H1 (cell line): ENCODE results near the gene CPEB3.

Experiments
- ASH2L ChIP-seq: fragments of 200-600, 300-600 bp; sonication (generic); IDR thresholded peaks from one replicate; pipeline ENCODE4 v1.7.1; 2017; ENCODE audit warnings: low read length
- EP300 ChIP-seq, 2 experiments: IDR thresholded peaks; 1 replicate in 1 of 2; 2 replicates in 1 of 2; pipeline ENCODE4 v1.6.1; 2011 to 2012; ENCODE audit warnings: low read depth in 2 of 2, low read length in 2 of 2, mild to moderate bottlenecking in 2 of 2, borderline replicate concordance in 1 of 2, inconsistent platforms in 1 of 2, moderate library complexity in 1 of 2
- EZH2 ChIP-seq: fragments of 200-600 bp; sonication (generic); IDR thresholded peaks from 2 replicates; pipeline ENCODE4 v1.7.1; 2012; ENCODE audit warnings: low read depth, mild to moderate bottlenecking, moderate library complexity, low read length, inconsistent platforms; ENCODE audit not compliant: severe bottlenecking
- JUN ChIP-seq: IDR thresholded peaks from 2 replicates; pipeline ENCODE4 v1.6.1; 2011; ENCODE audit warnings: low read depth, mild to moderate bottlenecking, improper control_type of control experiment, low read length
- KDM1A ChIP-seq: fragments of 200-600, 300-600 bp; sonication (generic); IDR thresholded peaks from 2 replicates; pipeline ENCODE4 v1.7.1; 2016; ENCODE audit warnings: mild to moderate bottlenecking, low read length, borderline replicate concordance
- NRF1 ChIP-seq: IDR thresholded peaks from 2 replicates; pipeline ENCODE4 v1.6.1; 2011; ENCODE audit warnings: mild to moderate bottlenecking, low read depth, low read length, improper control_type of control experiment
- SIN3A ChIP-seq, 2 experiments: IDR thresholded peaks in 1 of 2; conservative IDR thresholded peaks in 1 of 2; 2 replicates each; pipeline ENCODE4 v1.6.1; 2011 to 2012; ENCODE audit warnings: low read length in 2 of 2, improper control_type of control experiment in 1 of 2, low read depth in 1 of 2, mild to moderate bottlenecking in 1 of 2
- SIRT6 ChIP-seq: IDR thresholded peaks from one replicate; pipeline ENCODE4 v1.7.1; 2012; ENCODE audit warnings: low read length, inconsistent platforms
- SP4 ChIP-seq: IDR thresholded peaks from 2 replicates; pipeline ENCODE4 v1.6.1; 2012; ENCODE audit warnings: low read length, inconsistent platforms
- SRF ChIP-seq: IDR thresholded peaks from 2 replicates; pipeline ENCODE4 v1.6.1; 2011; ENCODE audit warnings: mild to moderate bottlenecking, low read depth, low read length, moderate library complexity
- USF2 ChIP-seq: IDR thresholded peaks from 2 replicates; pipeline ENCODE4 v1.6.1; 2011; ENCODE audit warnings: low read length, improper control_type of control experiment
- TF ChIP-seq, protein P1 (sequence below), 3 experiments: IDR thresholded peaks; 1 replicate in 2 of 3; 2 replicates in 1 of 3; pipeline versions ENCODE4 v1.5.1 to v1.6.1; 2011; ENCODE audit warnings: low read length in 3 of 3, mild to moderate bottlenecking in 3 of 3, inconsistent platforms in 2 of 3, low read depth in 1 of 3, moderate library complexity in 1 of 3; ENCODE audit not compliant: insufficient read depth in 1 of 3; ENCODE audit errors: control extremely low read depth in 1 of 3

DNA sequence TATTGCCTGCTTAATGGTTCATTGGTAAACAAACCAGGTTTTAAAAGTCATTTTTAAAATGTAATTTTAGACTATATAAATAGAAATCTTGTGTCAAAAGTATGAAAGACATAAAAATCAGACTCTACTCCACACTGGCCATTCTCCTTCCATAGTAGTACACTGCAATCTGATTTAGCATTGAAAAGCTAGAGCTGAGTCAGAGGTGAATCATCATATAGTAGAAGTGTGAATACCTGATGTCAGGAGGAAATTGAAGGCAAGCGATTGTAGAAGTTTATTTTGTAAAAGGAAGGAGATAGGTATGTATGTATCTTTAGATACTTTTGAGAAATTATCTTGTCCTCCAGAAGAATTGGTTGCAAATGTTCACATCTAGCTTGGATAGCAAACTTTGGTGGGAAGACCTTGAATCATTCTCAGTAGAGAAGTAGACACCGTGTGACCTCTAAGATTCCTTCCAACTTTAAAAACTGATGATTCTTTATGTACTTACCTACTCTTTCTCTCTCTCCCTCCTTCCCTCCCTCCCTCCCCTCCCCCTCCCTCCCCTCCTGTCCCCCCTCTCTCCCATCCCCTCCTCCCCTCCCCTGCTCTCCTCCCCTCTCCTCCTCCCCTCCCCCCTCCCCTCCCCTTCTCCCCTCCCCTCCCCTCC, 279.2 kb downstream of the CPEB3 start:
- TF ChIP-seq, protein P1, sequence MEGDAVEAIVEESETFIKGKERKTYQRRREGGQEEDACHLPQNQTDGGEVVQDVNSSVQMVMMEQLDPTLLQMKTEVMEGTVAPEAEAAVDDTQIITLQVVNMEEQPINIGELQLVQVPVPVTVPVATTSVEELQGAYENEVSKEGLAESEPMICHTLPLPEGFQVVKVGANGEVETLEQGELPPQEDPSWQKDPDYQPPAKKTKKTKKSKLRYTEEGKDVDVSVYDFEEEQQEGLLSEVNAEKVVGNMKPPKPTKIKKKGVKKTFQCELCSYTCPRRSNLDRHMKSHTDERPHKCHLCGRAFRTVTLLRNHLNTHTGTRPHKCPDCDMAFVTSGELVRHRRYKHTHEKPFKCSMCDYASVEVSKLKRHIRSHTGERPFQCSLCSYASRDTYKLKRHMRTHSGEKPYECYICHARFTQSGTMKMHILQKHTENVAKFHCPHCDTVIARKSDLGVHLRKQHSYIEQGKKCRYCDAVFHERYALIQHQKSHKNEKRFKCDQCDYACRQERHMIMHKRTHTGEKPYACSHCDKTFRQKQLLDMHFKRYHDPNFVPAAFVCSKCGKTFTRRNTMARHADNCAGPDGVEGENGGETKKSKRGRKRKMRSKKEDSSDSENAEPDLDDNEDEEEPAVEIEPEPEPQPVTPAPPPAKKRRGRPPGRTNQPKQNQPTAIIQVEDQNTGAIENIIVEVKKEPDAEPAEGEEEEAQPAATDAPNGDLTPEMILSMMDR (IDR thresholded peaks at IDR 0.05; ENCODE audit: control extremely low read depth in 1 of 3, insufficient read depth in 1 of 3, low read depth in 1 of 3, low read length in 3 of 3) = no peak
- TF ChIP-seq SRF = no peak
- no peak for TF ChIP-seq EP300 (IDR thresholded peaks at IDR 0.05; ENCODE audit: borderline replicate concordance in 1 of 2, low read depth in 2 of 2, low read length in 2 of 2)
- TF ChIP-seq SIN3A (conservative IDR thresholded peaks at IDR 0.05 in 1 of 2, IDR thresholded peaks at IDR 0.05 in 1 of 2; ENCODE audit: low read depth in 1 of 2, low read length in 2 of 2) = no peak
- no peak for TF ChIP-seq SP4
- TF ChIP-seq USF2 = no peak
- no peak for TF ChIP-seq KDM1A
- no peak for TF ChIP-seq EZH2
- TF ChIP-seq JUN = no peak
- TF ChIP-seq NRF1 = no peak
- TF ChIP-seq SIRT6 = no peak
- TF ChIP-seq ASH2L = no peak
